HepG2 (cell line): Measurements from ENCODE around the gene SYNDIG1. TPM values are rescaled to one million over a fixed set of nuclear protein-coding genes. Genes with fewer than 3 reads are reported as not detected.

Experiments used
- ATAC-seq: fragments of 200-7000 bp; cut with Tn5 transposase; 3 replicates; pipeline ENCODE4 v1.9.1; 2020; ENCODE audit warnings: mild to moderate bottlenecking, moderate library complexity
- BruUV-seq: library from RNA; stranded (reverse); fragments of 400-500 nt; replicated peaks from 2 replicates; lab custom pipeline; 2021; lab: Mats Ljungman, UMichigan
- CTCF ChIA-PET: fragments of 300-600 bp; formaldehyde crosslinking; extraction: SDS; loops from one replicate; lab custom pipeline; 2021; ENCODE audit warnings: low total read pairs, inconsistent platforms, low intra/inter-chr PET ratio; lab: Yijun Ruan, JAX
- POLR2A ChIA-PET: fragments of 350-600 bp; sonication (Branson Sonifier 250); formaldehyde crosslinking; loops from one replicate; lab custom pipeline; 2020; ENCODE audit warnings: antibody characterized with exemption, inconsistent platforms; lab: Yijun Ruan, JAX
- DNase-seq: peaks from one replicate; pipeline ENCODE4 v3.0.0-alpha.2; 2015; ENCODE audit warnings: low spot score
- FAIRE-seq: peaks from 3 replicates; lab custom pipeline; 2011; peaks lifted over from hg19 to GRCh38; lab: Jason Lieb, UNC
- H2AFZ ChIP-seq: one replicate; pipeline ENCODE4 v1.6.1; 2011; ENCODE audit warnings: low read length, inconsistent platforms
- H3K27ac ChIP-seq: fragments of 300-600 bp; 3 replicates; pipeline ENCODE4 v1.8.0; 2011; ENCODE audit warnings: mixed run types, mild to moderate bottlenecking, mixed read lengths, low read length, inconsistent platforms; ENCODE audit not compliant: insufficient read depth; ENCODE audit errors: extremely low read length
- H3K27me3 ChIP-seq, 2 experiments: fragments of 200-600 bp in 1 of 2; 2 replicates in 1 of 2; 3 replicates in 1 of 2; pipeline versions ENCODE4 v1.6.0 to v1.8.0; 2011; ENCODE audit warnings: low read length in 2 of 2, mild to moderate bottlenecking in 2 of 2, moderate library complexity in 2 of 2, inconsistent platforms in 1 of 2; ENCODE audit not compliant: insufficient read depth in 2 of 2, control insufficient read depth in 1 of 2
- H3K36me3 ChIP-seq, 2 experiments: fragments of 200-600 bp in 1 of 2; replicated peaks in 1 of 2; 2 replicates in 1 of 2; 3 replicates in 1 of 2; pipeline versions ENCODE4 v1.5.1 to v1.8.0; 2011; ENCODE audit warnings: low read length in 2 of 2, inconsistent platforms in 1 of 2; ENCODE audit not compliant: insufficient read depth in 2 of 2, control insufficient read depth in 1 of 2
- H3K4me1 ChIP-seq: 2 replicates; pipeline ENCODE4 v1.5.1; 2012; ENCODE audit warnings: low read length, inconsistent platforms; ENCODE audit not compliant: insufficient read depth
- H3K4me2 ChIP-seq: 2 replicates; pipeline ENCODE4 v1.6.0; 2011; ENCODE audit warnings: low read depth, low read length, inconsistent platforms
- H3K4me3 ChIP-seq, 3 experiments: fragments of 200-600 bp in 1 of 3; sonication (generic), shearing (Covaris generic) in 1 of 3; replicated peaks in 1 of 3; 2 replicates each; pipeline ENCODE4 v1.5.1; 2011 to 2016; ENCODE audit warnings: low read length in 3 of 3, inconsistent platforms in 2 of 3, low read depth in 2 of 3, mild to moderate bottlenecking in 2 of 3, control low read depth in 1 of 3, mixed read lengths in 1 of 3; ENCODE audit not compliant: insufficient read depth in 1 of 3
- H3K79me2 ChIP-seq: one replicate; pipeline ENCODE4 v1.6.1; 2011; ENCODE audit warnings: low read length, inconsistent platforms; ENCODE audit not compliant: insufficient read depth
- H3K9ac ChIP-seq: 2 replicates; pipeline ENCODE4 v1.6.0; 2011; ENCODE audit warnings: mild to moderate bottlenecking, low read depth, low read length, inconsistent platforms; ENCODE audit not compliant: insufficient read depth
- H3K9me3 ChIP-seq: 2 replicates; pipeline ENCODE4 v1.5.1; 2012; ENCODE audit warnings: mild to moderate bottlenecking, low read length
- H4K20me1 ChIP-seq: 2 replicates; pipeline ENCODE4 v1.6.0; 2011; ENCODE audit warnings: inconsistent platforms, mild to moderate bottlenecking, low read length, moderate library complexity; ENCODE audit not compliant: insufficient read depth
- BRCA1 ChIP-seq: sonication (generic); formaldehyde crosslinking; IDR thresholded peaks from 2 replicates; pipeline ENCODE4 v1.4.0; 2020; ENCODE audit warnings: missing genetic modification reagents
- CENPX ChIP-seq: sonication (generic); formaldehyde crosslinking; IDR thresholded peaks from 2 replicates; pipeline ENCODE4 v1.9.0; 2021; ENCODE audit warnings: mild to moderate bottlenecking, missing genetic modification reagents, moderate library complexity
- EP300 ChIP-seq, 3 experiments: sonication (generic) in 1 of 3; formaldehyde crosslinking in 1 of 3; IDR thresholded peaks; 2 replicates each; pipeline versions ENCODE4 v1.5.1 to v1.6.1; 2011 to 2020; ENCODE audit warnings: low read depth in 2 of 3, low read length in 2 of 3, borderline replicate concordance in 1 of 3, improper control_type of control experiment in 1 of 3, mild to moderate bottlenecking in 1 of 3, missing genetic modification reagents in 1 of 3, moderate library complexity in 1 of 3
- ERF ChIP-seq: IDR thresholded peaks from 2 replicates; pipeline ENCODE4 v1.6.1; 2018; ENCODE audit warnings: missing biosample characterization, missing genetic modification reagents
- HBP1 ChIP-seq: IDR thresholded peaks from 2 replicates; pipeline ENCODE4 v1.6.1; 2016; ENCODE audit warnings: low read depth, control low read depth
- KAT2B ChIP-seq: fragments of 150-350 bp; IDR thresholded peaks from 2 replicates; pipeline ENCODE4 v1.6.1; 2014; ENCODE audit warnings: low read depth, low read length, borderline replicate concordance
- MLX ChIP-seq: IDR thresholded peaks from 2 replicates; pipeline ENCODE4 v1.6.1; 2016
- PREB ChIP-seq: sonication (generic); formaldehyde crosslinking; IDR thresholded peaks from 2 replicates; pipeline ENCODE4 v1.4.0; 2020; ENCODE audit warnings: missing genetic modification reagents
- SNAPC2 ChIP-seq: sonication (generic); formaldehyde crosslinking; IDR thresholded peaks from 2 replicates; pipeline ENCODE4 v1.8.1; 2022; ENCODE audit warnings: mild to moderate bottlenecking, missing genetic modification reagents
- WGBS: methylation state at CpG from one replicate; pipeline ENCODE4 v1.1.6; 2017; ENCODE audit warnings: low lambda C conversion rate; 5-methylcytosine and 5-hydroxymethylcytosine counted together
- in situ Hi-C: cut with HindIII; loops from 2 replicates; pipeline ENCODE4 v1.10.0; 2017; ENCODE audit warnings: low pct_unique_long_range_greater_than_20kb; ENCODE audit not compliant: extremely low pct_ligation_motif_present
- intact Hi-C: fragments of 100-400 bp; cut with micrococcal nuclease; formaldehyde crosslinking; loops from one replicate; pipeline ENCODE4 v1.10.0; 2022; ENCODE audit not compliant: unreplicated experiment
- polyA plus RNA-seq, 8 experiments: library from polyadenylated mRNA; depleted of rRNA in 3 of 8; stranded (reverse) in 7 of 8; unstranded in 1 of 8; fragments of >200 nt; fragmentation: Illumina TruSeq in 4 of 8; extraction: Trizol in 4 of 8; gene quantifications; 2 replicates each; pipeline versions ENCODE4 v1.2.1 to v1.2.3, GENCODE V29; 2011 to 2016; ENCODE audit warnings: low read depth in 4 of 8, missing spikeins in 1 of 8, mixed read lengths in 1 of 8; ENCODE audit not compliant: insufficient read depth in 1 of 8
- total RNA-seq, 5 experiments: library from RNA; depleted of rRNA; stranded (reverse); fragments of >200 nt; fragmentation: Illumina TruSeq; extraction: Trizol; gene quantifications; 2 replicates each; pipeline ENCODE4 v1.2.3, GENCODE V29; 2016; ENCODE audit warnings: low read depth in 1 of 5

Gene SYNDIG1
- total and polyA plus RNA-seq, 2 of the 13 experiments (the other 11 are each of a cell fraction or from before 2014, with no cell fraction given) = not detected

GRCh38 chr20:24437196-24438082 lies 32.0 kb upstream of the SYNDIG1 start:
- intact Hi-C loops = no loop called here
- TF ChIP-seq EP300 (IDR thresholded peaks at IDR 0.05; ENCODE audit: low read depth in 2 of 2, low read length in 2 of 2) (no peak), EP300 (CRISPR knock-in tag; IDR thresholded peaks at IDR 0.05; ENCODE audit: borderline replicate concordance) (no peak), HBP1 (CRISPR knock-in tag) (no peak), CENPX (CRISPR knock-in tag) (no peak), BRCA1 (no peak), ERF (CRISPR knock-in tag) (no peak), KAT2B (no peak), PREB (CRISPR knock-in tag) (no peak), MLX (CRISPR knock-in tag) (no peak), SNAPC2 (CRISPR knock-in tag) (no peak)
- TF ChIP-seq, all 625 proteins: peak for 0
- no TSS peak for BruUV-seq
- H4K20me1 ChIP-seq = no peaks in the 10 kb centered on the region
- in situ Hi-C loops = no loop called here
- peaks cover 1% of the 10 kb centered on the region; the same call in 1 of the 2 replicates for H3K4me1 ChIP-seq
- H3K9me3 ChIP-seq = no peaks in the 10 kb centered on the region
- 1% methylated on average over 8 of the region's 8 CpGs for WGBS
- CTCF ChIA-PET = no interaction called here
- FAIRE-seq = no peak
- POLR2A ChIA-PET = no interaction called here
- no peak overlapping the region for H2AFZ ChIP-seq
- H3K9ac ChIP-seq = no peak overlapping the region
- H3K4me2 ChIP-seq = no peak overlapping the region
- H3K4me3 ChIP-seq = no peak overlapping the region
- H3K27ac ChIP-seq = no peak overlapping the region
- no peak for DNase-seq
- peaks cover 0 to 1% of the 10 kb centered on the region in 2 experiments; a peak in 1 of 5 replicates for H3K27me3 ChIP-seq
- no peak for ATAC-seq
- H3K79me2 ChIP-seq = no peaks in the 10 kb centered on the region
- H3K36me3 ChIP-seq = no peaks in the 10 kb centered on the region
